Measurements from ENCODE around the gene GUCY1B1.
"Not testable (repeated sequence)": the region's sequence is repeated elsewhere in the genome, so short reads cannot be mapped to it uniquely, and the experiment has no call there.

Gene GUCY1B1

DNA sequence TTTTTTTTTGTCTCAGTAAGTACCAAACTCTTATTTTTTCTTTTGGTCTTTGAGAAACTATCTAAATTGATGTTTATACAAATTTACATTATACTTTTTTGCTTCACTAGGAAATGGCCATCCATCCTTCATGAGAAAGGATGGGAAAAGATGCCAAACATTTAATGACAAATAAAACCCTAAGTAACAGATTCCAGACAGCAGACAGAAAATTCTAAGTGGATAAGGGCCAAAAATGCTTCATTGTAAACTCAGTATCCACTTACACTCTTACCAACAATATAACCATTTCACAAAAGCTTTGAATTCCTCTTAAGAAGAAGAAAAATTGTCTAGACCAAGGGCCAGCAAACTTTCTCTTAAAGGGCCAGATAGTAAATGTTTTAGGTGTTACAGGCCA lies 3.5 kb downstream of the GUCY1B1 start:
- no peak for DNase-seq

DNA sequence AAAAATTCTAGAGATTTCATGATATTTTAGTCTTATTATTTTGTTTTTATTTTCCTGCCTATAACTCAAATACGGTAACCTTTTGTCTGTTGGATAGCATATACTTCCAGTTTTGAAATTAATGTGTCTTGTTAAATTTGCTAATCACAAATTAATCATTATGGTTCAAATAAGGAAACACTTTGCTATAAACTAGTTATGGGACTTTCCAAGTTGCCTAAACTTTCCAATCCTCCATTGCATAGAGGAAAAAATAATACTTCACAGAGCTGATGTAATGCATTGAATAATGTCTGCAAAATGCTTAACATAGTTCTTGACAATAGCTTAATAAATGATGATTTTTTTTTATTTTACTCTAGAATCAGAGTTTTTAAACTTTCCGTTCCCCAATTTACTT lies 4.7 kb downstream of the GUCY1B1 start:
- no peak for DNase-seq

DNA sequence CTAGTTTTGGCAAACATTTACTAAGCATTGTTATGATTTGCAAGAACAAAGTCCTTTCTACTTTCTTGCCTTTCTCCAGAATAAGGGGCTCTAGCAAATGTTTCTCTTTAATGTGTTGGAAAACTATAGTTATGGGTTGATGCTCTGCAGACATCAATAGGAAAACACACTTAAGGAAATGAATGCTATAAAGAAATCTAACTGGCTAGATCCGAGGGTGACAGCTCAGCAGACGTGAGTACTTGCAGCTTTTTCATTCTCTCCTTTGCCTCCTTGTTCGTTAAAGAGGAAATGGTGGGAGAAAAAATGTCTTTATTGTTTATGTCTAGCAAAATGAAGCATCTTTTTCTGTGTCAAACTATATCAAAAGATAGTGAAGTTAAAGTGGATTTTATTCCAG lies 6.3 kb downstream of the GUCY1B1 start:
- no peak for DNase-seq

DNA sequence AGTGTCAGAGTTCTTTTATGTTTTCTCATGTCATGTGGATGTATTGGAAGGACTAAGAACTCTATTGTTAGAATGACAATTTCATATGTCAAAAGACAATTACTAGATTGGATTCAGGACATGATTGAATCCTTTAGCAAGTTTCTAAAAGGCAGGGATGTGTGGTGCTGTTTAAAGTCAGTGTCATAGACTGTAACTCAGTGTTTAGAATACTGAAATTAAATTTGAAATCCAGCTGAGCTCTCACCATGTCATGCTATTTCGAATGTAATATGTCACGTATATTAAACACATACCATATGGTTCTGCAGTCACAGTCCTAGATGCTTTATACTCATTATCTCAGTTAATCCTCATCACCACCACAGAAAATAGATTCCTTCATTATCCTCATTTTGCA lies 7.8 kb downstream of the GUCY1B1 start:
- DNase-seq, result no peak

DNA sequence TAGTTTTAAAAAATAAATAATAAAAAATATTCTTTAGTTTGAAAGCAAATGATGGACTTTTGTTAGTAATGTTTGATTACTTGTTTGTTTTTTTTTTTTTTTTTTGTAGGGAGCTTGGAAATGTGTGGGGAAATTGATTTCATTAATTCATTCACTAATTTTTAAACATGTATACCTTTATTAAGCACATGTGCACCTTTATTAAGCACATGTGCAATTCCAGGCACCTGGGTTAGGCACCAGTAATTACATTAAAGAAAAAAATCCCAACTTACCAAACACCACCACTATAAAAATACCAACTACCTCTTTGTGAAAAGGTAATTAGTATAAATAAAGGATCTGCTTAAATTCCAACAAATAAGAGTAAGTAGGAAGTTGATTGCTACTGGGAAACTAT lies 9.5 kb downstream of the GUCY1B1 start:
- DNase-seq, result no peak

DNA sequence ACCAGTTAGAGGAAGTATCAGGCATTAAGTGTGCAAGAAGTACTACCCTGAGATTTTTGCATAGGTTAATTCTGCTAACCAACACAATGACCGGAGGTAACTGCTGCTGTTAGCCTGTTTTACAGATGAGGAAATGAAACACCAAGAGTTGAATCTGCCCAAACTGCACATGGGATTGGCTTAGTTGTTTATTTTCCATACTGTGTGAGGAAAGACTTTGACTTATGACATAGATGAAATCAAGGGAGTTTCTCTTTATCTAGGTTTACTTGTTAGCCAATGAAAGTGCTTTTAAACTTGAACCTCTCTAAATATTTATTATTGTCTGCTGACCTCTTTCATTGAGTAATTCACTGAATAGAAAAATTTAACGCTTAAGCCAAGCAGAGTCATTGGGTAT lies 10.3 kb downstream of the GUCY1B1 start:
- no peak for DNase-seq

DNA sequence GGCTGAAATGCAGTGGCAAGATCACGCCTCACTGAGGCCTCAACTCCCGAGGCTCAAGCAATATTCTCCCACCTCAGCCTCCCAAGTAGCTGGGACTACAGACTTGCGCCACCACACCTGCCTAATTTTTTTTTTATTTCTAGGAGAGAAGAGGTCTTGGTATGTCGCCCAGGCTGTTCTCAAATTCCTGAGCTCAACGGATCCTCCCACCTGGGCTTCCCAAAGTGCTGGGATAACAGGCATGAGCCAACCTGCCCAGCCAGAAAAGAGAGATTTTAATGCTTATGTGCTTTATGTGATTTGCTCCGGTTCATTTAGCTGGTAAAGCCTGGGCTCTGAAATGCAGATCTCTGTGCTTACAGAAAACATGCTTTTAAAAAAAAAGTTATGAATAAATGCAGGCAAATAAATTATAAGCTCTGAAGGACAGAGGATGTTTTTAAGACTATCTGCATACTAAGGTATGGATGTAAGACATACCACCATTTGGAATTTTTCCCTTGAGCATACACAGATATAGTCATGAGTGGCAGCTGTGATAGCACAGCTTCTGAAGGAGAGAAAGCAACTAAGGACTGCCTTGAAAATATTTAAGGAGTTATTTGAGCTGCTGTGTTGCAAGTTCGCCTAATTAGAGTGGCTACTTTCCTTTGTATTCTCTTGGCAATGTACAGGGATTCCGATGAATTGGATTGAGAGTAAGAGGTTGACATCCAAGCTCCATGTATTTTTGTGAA lies 13.8 kb downstream of the GUCY1B1 start:
- DNase-seq, result no peak

DNA sequence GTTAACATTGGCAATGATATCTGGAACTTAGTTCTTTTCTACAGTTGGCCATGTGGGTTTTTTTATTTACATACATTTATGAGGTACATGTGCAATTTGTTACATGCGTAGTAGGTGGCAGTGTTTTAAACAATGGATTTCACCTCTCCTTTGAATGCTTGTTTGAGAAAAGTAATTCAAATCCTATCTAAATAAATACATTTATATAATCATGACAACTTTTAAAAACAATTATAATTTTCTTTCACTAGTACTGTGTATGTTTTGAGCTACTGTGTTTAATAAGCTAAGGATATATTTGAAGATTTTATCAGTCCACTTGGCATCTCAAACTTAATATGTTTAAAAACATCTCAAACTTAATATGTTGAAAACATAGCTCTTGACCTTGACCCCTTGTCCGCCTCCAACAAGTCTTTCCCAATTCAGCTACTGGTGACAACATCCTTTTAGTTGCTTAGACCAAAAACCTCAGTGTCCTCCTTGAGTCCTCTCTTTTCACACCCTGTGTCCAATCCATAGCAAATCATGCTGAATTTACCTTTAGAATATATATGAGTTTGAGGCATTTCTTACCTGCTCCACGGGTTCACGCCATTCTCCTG lies 14.5 kb downstream of the GUCY1B1 start:
- DNase-seq, result no peak

DNA sequence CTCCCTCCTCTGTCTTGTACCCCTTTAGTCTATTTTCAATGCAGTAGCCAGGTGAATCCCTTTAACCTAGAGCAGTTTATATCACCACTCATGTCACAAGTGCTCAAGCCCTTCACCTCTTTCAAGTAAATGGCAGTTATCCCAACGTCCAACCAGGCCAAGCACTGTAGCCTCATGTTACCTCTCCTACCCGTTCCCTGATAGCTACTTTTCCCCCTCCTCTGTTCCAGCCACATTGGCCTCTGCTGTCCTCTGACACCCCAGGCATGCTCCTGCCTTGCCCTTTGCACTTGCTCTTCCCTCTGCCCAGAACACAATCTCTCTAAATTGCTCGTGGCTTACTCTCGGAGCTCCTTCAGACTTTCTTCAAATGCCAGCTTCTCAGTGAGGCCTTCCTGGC lies 15.2 kb downstream of the GUCY1B1 start:
- no peak for DNase-seq

DNA sequence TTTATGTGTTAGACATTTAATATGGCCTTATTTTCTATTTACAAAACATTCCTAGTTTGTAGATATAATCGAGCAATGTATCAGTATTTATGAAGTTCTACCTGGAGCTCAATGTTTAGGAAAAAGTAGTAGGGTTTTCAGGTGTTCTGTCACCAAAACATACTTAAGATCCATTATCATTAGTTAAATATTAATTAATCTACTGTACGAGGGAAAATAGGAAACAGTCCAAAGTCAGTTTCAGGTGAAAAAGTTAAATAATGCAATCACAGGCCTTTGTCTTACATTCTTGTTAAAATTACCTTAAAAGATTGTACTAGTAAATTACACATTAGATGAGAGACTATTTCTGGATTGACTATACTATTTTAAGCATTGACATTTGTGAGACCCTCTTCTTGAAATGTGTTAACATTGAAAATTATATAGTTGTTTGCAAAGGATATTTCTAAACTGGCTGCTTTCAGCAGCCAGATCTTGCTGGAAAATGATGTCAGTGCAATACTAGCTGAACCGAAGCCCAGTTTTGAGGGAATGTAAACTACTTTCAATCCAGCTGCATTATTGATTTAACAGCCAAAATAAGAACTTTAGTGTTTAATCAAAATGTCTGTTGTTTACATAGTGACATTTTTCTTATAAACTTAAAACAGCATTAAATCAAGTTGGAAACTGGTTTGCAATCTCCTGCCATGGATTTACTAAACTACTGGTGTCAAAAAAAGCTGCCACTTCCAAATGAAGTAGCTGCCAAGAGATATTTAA lies 19.3 kb downstream of the GUCY1B1 start:
- DNase-seq, result no peak

DNA sequence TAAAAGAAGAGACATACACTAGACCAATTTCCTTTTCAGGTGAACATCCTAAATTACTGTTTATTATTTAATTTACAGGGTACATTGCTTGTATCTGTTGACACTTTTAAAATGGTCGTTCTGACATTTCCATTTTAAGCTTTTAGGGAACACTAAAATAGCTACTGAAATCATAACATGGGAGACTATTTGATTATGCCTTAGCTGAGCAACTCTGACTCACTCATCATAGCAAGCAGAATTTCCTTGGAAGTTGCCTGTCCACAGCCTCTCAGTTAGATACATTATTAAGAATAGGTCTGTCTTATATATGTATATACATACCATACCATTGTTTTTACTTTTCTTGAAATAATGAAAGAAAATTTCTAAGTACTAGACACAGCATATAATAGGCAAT lies 22.0 kb downstream of the GUCY1B1 start:
- DNase-seq, result no peak

DNA sequence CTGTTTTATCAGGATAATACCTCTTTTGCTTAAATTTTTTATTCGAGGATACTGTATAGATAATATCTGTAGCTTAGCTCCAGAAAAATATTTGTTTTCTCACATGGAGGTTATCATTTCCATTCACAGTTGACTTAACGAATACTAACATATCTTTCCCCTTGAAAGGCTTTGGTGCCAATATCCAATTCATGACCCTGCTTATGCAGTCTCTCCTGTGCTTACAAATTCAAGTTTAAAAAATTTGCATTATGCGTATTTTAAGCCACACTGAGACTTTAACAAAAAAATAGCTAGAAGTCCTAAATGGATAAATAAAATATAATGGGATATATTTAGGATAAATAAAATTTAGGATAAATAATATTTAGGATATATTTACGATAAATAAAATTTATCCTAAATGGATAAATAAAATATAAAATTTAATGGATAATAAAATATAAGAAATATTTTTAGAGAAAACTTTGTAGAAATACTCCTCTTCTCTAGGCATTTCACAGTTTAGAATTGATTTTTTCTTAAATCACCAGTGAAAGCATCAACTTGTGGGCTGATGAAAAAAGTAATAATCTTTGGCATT lies 22.5 kb downstream of the GUCY1B1 start:
- DNase-seq, result no peak

DNA sequence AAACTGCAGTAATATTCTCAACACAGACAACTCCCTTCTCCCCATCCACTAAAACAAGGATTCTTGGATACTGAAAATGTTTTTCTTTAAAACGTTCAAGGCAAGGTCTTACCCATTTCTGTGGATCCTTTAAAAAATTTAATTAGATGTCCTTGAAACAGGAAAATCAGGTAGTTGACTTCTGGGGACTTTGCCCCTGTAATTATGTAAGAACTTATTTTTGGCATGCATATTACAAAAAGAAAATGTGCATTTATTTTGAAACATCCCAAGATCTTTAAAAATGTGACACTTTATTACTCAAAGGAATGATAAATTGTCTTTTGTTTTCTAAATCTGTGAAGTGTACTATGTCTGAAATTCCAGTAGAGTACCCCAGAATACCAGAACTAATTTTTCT lies 25.8 kb downstream of the GUCY1B1 start:
- DNase-seq, result no peak

DNA sequence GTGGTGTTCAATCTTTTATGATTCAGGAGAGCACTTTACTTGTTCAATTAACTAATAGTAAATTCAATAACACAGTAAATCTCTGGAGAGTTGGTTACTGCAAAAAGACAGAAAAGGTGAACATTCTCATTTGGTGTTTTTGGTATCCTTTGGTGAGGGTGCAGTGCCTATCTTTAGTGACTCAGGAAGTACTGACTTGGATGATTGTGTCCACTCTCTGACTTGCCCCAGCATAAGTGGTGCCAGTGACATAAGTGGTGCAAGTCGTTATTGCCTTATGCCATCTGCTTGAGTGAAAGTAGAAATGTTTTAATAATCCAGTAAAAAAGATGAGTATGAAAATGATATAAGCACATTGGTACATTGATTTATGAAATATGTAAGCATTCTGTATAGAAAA lies 27.0 kb downstream of the GUCY1B1 start:
- DNase-seq, result no peak

DNA sequence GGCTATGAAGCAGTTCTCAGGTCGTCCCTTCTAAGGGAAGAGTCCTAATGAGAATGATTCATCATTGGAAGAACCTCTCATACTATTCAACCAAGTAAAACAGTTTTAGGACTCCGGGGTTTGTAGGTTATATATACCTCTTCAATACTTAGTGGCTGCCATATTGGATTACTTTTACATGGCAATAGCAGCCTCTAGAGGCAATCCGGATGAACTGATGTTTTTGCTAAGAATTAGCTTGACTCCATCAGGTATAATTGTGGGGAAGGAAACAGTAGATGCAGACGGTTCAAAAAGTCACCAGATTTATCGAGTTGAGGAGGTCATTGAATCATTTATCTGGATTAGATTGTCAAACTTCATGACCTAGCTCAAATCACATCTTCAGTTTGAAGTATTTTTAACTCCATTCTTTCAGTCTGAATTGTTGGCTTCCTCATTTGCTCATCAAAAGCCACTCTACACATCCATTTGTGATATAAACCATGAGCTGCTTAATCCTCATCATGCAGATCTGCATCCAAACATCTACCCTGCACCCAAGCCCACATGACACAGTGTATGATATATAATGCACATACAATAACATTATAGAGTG lies 28.4 kb downstream of the GUCY1B1 start:
- peak; percentile 13 for DNase-seq

DNA sequence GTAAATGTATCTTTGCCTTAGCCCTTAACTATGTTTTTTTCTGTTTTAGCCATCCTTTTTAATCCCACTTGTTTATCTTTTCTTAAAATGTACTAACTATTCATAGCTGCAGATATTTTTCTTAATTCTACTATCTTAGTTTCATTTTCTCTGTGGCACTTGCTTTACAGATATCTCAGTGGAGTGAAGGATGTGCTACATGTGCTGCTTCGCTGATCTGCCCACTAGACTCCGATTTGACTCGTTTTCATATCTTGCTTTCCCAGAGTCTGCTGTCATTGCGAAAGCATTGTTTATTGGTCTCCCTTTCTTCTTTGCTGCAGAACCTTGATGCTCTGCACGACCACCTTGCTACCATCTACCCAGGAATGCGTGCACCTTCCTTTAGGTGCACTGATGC lies 30.6 kb downstream of the GUCY1B1 start:
- no peak for DNase-seq

DNA sequence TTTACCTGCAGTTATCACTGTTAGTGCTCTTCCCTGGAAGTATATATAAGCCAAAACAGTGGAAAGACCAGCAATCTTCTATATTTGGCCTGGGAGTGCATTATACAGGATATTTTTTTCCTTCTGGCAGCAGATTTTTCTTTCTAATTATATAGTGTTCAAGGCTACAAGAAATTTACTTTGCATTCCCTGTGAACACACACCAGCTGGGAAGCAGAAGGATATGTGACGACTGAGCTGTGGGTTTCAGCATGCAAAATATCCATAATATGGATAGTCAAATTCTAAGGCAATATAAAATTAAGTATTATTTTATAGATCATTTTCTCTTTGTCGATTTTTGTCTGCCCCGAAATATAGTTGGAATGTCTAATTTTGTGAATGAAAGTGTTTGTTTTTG lies 31.2 kb downstream of the GUCY1B1 start:
- DNase-seq, result no peak

DNA sequence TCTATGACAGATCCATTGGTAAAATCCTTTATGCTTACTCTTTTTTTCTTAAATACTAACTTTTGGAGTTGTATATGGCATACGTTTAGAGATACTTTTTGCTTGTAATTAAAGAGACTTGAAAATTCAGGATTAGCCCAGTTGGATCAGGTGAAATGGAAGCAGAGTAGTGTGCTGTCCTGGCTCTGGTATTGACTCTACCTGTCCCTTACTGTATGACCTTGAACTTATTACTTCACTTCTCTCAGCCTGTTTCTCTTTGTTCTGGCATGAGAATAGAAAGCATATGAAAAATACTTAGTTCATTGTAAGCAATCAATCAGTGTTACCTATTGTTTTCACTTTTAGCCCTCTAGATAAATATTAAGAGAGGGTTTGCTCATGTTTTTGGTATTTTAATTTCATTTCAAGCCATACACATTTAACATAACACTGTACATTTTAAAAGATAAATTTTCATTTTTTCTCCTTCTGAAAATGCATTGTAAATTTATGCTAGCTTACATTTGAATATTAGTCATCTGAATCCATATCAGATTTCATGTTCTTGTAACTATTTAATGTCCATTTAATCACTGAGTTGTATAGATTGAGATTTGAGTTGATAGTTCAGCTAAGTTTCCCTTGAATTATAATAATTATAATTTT lies 35.9 kb downstream of the GUCY1B1 start:
- DNase-seq, result no peak

DNA sequence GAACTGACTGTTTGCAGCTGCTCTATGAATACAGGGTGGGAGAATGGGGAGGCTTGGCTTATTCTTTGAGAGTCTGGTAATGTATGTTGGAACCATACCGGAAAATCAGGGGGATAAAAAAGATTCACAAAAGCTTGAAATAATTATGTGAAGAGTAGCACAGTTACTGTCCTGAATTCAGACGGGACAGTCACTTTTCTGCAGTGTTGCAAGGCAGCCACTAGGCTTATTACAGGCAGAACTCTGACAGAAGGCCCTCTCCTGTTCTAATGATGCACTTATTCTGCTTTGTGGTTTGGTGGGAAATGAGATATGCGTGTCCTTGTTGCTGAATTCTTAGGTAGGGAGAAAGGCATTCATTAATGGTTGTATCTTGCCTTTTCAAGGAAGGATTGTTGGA lies 37.2 kb downstream of the GUCY1B1 start:
- DNase-seq, result no peak

DNA sequence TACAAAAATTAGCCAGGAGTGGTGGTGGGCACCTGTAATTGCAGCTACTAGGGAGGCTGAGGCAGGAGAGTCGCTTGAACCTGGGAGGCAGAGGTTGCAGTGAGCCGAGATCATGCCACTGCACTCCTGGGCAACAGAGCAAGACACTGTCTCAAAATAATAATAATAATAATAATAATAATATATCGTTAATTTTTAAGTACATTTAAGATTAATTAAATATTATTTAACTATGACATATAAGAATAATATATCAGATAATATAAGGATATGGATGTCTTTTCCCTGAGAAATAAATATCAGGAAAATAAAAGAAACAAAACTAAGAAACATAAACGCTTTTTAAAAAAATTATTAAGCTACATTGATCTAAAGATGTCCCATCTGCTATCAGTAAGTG lies 38.8 kb downstream of the GUCY1B1 start:
- not testable (repeated sequence) for DNase-seq

DNA sequence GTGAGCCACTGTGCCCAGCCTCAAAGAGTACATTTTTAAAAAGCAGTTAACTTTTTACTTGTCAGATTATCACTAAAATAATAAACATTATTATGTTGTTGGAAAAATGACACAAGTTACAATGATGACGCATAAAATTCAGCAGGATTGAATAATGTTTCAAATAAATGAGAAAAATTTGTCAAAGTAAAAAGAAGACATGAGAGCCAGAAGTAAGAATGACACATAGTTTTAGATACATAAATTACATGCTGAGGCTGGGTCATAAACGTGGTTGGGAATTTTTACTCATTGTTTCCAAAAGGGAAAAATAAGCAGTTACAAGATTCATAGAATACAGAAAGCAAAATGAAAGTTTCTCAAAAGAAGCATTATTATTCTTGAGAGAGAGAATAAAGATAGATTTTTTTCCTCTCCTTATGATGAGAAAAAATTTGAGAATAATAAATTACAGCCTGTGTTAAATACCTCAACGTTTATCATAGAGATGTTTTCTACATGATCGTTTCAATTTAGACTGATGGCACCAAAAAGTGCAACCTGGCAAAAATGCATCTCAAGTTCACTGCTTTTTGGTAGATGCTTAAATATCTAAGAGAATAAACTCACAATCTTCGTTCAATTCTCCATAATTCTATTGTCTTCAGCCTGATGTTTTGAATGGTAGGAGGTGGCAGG lies 40.4 kb downstream of the GUCY1B1 start:
- no peak for DNase-seq

DNA sequence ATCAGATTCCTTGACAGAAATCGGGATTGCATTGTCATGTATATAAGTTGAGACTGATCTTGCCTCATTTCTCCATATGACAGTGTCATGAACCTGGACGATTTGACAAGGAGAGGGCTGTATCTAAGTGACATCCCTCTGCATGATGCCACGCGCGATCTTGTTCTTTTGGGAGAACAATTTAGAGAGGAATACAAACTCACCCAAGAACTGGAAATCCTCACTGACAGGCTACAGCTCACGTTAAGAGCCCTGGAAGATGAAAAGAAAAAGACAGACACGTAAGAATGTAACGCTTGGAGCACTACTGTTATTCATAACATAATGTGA lies 40.9 kb downstream of the GUCY1B1 start:
- no peak for DNase-seq

All from NCI-H1105 (cell line).